Epithelial cell of proximal tubule (primary cell): Measurements from ENCODE around the gene TBCD. TPM values are rescaled to one million over a fixed set of nuclear protein-coding genes. Genes with fewer than 3 reads are reported as not detected.

ENCODE experiments used
- DNase-seq: peaks from one replicate; pipeline ENCODE4 v3.0.0-alpha.2; 2011; ENCODE audit warnings: low read depth
- H3K4me3 ChIP-seq: 2 replicates; pipeline ENCODE4 v1.5.1; 2011; ENCODE audit warnings: low read depth, mild to moderate bottlenecking, low read length
- total RNA-seq: library from RNA; depleted of rRNA; stranded (reverse); fragments of >200 nt; gene quantifications from 2 replicates; pipeline ENCODE4 v1.2.3, GENCODE V29; 2015
- TF ChIP-seq, protein P1 (sequence below): conservative IDR thresholded peaks from 2 replicates; pipeline ENCODE4 v1.5.1; 2012; ENCODE audit warnings: low read depth, mild to moderate bottlenecking, low read length

Gene TBCD
- total RNA-seq, 1 donor from 2014 or later, result 46.6 TPM

DNA sequence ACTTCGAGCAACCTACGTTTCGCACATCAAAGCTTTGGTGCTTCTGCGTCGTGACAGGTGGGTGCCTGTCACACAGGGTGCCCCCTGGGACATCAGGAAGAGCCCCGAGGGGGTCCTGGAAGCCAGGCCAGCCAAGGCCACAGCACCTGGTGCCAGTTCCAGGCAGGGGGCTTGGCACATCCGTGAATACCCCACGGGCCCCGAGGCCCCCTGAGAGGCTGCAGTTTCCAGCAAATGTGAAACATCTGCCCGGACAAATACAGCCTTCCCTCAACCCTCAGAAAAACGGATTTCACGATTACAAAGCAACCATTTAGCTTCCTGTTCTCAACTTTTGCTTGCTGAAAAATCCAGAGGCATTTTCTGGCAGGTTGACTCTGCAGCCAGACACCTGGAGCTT is 218.2 kb downstream of the TBCD start:
- no peak overlapping the region for H3K4me3 ChIP-seq
- no peak for DNase-seq
- TF ChIP-seq, protein P1, sequence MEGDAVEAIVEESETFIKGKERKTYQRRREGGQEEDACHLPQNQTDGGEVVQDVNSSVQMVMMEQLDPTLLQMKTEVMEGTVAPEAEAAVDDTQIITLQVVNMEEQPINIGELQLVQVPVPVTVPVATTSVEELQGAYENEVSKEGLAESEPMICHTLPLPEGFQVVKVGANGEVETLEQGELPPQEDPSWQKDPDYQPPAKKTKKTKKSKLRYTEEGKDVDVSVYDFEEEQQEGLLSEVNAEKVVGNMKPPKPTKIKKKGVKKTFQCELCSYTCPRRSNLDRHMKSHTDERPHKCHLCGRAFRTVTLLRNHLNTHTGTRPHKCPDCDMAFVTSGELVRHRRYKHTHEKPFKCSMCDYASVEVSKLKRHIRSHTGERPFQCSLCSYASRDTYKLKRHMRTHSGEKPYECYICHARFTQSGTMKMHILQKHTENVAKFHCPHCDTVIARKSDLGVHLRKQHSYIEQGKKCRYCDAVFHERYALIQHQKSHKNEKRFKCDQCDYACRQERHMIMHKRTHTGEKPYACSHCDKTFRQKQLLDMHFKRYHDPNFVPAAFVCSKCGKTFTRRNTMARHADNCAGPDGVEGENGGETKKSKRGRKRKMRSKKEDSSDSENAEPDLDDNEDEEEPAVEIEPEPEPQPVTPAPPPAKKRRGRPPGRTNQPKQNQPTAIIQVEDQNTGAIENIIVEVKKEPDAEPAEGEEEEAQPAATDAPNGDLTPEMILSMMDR, result no peak

DNA sequence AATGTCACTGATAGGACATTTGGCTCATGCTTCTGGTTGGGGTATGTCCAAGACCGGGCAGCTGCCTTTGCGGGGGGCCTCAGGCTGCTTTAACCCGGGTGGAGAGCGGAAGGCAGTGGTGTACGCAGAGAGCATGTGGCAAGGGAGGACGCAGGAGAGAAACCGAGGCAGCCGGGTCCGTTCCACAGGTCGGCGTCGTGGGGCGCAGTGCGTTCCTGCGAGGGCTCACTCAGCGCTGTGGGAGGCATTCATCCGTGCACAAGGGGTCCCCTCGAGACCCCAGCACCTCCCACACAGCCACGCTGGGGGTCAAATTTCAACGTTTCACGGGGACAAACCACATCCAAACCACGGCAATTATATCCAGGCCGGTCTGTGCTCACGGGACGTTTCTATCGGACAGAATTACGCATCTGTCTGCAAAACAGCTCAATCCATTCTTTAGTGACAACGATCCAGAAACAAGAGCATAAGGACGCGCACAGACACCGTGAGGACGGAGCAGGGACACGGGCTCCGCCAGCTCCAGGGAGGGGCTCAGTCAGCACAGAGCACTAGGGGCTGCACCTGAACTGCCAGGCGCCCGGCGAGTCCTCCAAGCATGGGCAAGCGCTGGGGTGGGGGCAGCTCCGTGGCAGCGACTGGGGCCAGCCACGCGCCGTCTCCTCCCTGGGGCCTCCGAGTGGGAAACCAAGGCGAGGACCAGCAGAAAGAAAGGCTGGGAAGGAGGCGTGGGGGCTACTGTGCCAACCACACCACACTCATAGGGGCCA is 219.1 kb downstream of the TBCD start:
- DNase-seq, result no peak
- H3K4me3 ChIP-seq, result no peak overlapping the region
- TF ChIP-seq, protein P1, result no peak

DNA sequence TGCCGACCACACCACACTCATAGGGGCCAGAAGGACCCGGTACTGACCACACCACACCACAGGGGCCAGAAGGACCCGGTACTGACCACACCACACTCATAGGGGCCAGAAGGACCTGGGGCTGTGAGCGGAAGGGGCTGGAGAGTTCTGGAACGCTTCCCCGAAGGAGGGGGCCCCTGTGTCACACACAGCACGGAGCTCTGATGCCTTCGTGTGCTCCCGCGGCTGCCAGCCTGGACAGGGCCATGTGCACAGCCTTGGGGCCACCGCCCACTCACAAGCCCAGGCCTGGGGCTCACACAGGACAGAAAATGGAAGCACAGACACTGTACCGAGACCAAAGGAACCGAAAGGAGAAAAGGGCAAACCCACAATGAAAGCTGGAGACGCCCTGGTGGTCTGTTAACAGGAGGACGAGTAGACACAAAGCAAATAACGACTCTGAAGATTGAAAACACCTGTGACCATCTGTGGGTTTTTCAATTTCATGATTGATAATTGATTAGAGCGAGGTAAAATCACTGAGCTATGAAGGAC is 221.0 kb downstream of the TBCD start:
- no peak for DNase-seq
- H3K4me3 ChIP-seq, result no peak overlapping the region
- TF ChIP-seq, protein P1, result no peak

DNA sequence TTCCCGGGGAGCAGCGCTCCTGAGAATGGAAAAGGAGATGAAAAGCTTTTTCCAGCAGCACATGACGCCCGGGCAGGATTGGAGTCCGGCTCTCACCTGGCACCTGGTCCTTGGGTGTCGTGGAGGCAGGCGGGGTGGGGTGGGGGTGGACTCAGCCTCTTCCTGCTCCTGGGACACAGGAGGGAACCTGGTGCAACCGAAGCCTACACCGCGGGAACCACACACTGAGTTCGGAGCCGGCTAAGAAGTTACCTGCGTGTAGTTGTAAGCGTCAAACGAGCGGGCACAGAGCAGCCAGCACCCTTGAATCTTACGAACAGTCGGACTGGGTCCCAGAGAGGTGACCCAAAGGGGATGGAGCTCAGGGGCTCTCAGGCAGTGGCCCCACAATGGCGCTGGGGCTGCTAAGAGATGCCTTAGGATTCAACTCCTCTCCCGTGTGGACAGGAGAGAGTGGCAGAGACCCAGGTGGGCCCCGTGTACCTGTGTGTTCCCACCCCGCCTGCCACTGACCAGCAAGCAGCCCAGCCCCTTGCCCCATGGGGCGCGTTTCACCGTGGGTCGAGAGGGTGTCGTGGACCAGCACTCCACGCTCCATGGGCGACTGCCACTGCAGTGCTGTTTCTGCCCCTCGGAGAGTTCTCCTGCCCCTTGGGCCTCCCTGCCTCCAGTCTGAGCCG is 221.7 kb downstream of the TBCD start:
- TF ChIP-seq, protein P1, result no peak
- H3K4me3 ChIP-seq, result no peak overlapping the region
- DNase-seq, result no peak

DNA sequence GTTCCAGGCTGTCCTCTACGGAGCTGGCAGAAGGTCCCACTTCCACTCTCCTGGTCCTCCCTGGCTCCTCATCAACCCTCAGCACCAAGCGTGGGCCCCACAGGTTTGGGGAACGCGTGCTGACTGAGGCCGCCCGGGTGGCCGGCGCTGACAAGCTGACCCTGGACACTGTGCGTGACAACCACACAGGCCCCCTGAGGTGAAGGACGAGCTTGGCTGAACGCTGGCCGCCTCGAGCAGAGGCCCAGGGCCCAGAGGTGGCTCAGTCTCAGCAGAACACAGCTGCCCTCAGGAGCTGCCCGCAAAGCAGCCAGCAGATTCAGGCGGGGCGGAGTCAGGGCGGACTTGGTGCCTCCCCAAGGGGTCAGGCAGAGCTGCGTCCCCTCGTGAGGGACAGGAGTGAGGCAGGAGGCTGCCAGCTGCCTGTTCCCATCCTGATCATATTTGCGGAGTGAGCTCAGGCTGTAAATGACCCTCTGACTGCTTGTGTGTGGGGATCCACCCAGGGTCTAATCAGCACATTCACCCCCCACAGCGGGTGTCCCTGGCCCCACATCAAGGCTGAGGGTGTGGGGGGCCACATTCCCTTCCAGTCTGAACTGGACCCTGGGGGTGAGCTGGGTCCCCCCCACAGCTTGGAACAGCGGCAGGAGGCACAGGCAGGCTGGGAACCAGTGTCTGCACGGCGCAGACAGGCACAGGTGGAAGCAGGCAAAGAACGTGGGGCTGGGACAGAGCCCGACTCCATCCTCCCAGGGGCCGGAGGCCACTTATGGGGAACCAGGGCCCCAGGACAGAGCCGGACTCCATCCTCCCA is 222.5 kb downstream of the TBCD start:
- no peak overlapping the region for H3K4me3 ChIP-seq
- TF ChIP-seq, protein P1, result no peak
- DNase-seq, result no peak

DNA sequence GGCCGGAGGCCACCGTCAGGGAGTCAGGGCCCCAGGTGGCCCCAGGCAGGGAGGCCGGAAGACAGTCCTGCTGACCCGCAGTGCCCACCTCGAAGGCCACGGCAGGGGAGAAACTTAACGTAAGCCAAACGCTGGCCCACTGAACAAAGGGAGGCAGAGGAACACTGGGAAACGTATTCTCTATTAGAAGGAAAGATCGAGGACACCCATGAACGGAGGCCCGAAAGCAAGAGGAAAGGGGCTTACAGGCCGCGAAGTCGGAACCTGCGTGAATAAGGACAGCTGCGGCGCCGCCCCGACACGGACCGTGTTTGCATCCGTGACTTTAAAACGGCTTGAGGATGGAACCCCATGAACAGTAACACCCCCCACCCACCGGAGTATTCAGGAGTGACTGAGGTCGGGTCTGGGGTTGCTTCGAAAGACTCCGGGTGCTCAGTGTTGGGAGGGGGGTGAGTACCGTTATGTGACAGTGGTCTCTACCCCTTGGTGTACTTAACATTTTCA is 225.2 kb downstream of the TBCD start:
- no peak overlapping the region for H3K4me3 ChIP-seq
- TF ChIP-seq, protein P1, result no peak
- no peak for DNase-seq
